A549 (cell line): ENCODE results near the gene TMEM259. TPM values are rescaled to one million over a fixed set of nuclear protein-coding genes. Genes with fewer than 3 reads are reported as not detected.

Experiments used
- ATAC-seq, 2 experiments: fragments of 200-7000 bp in 1 of 2; fragments of >200 bp in 1 of 2; cut with Nextera tagmentation in 1 of 2; cut with Tn5 transposase in 1 of 2; 3 replicates each; pipeline versions ENCODE4 v1.8.0 to v1.9.1; 2018 to 2020; ENCODE audit warnings: mild to moderate bottlenecking in 1 of 2, moderate library complexity in 1 of 2
- CTCF ChIA-PET: fragments of 300-600 bp; sonication (Branson Sonifier 250); formaldehyde crosslinking; extraction: SDS; loops from one replicate; lab custom pipeline; 2021; ENCODE audit warnings: antibody characterized with exemption, inconsistent platforms; lab: Yijun Ruan, JAX
- POLR2A ChIA-PET: fragments of 350-600 bp; formaldehyde crosslinking; extraction: SDS; loops from one replicate; lab custom pipeline; 2021; ENCODE audit warnings: antibody characterized with exemption, inconsistent platforms; lab: Yijun Ruan, JAX
- DNase-seq, 2 experiments: peaks; one replicate each; pipeline versions ENCODE4 v3.0.0 to v3.0.0-alpha.2; 2011 to 2016; ENCODE audit warnings: low read depth in 1 of 2, low spot score in 1 of 2
- FAIRE-seq: peaks from 2 replicates; lab custom pipeline; 2011; peaks lifted over from hg19 to GRCh38; lab: Jason Lieb, UNC
- H3K27ac ChIP-seq, 2 experiments: fragments of >200 bp; sonication (Bioruptor Twin); formaldehyde crosslinking; 3 replicates each; pipeline ENCODE4 v1.5.1; 2016 to 2017
- H3K4me1 ChIP-seq: fragments of >200 bp; sonication (Bioruptor Twin); formaldehyde crosslinking; 3 replicates; pipeline ENCODE4 v1.6.1; 2016
- H3K4me2 ChIP-seq: fragments of >200 bp; sonication (Bioruptor Twin); formaldehyde crosslinking; 3 replicates; pipeline ENCODE4 v1.6.1; 2016
- H3K4me3 ChIP-seq: fragments of >200 bp; sonication (Bioruptor Twin); formaldehyde crosslinking; 3 replicates; pipeline ENCODE4 v1.5.1; 2016
- H3K9me3 ChIP-seq: fragments of >200 bp; sonication (Bioruptor Twin); formaldehyde crosslinking; 3 replicates; pipeline ENCODE4 v1.6.1; 2016
- BHLHE40 ChIP-seq: IDR thresholded peaks from 2 replicates; pipeline ENCODE4 v1.6.1; 2012; ENCODE audit warnings: low read depth, low read length, inconsistent platforms
- CEBPB ChIP-seq, 2 experiments: fragments of >200 bp in 1 of 2; sonication (Bioruptor Twin) in 1 of 2; formaldehyde crosslinking in 1 of 2; IDR thresholded peaks; 2 replicates each; pipeline ENCODE4 v1.6.1; 2012 to 2016
- CHD2 ChIP-seq: fragments of 150-350 bp; IDR thresholded peaks from 2 replicates; pipeline ENCODE4 v1.6.1; 2014; ENCODE audit warnings: low read length; ENCODE audit not compliant: partially characterized antibody
- EHMT2 ChIP-seq: fragments of 200-600 bp; sonication (generic); IDR thresholded peaks from 2 replicates; pipeline ENCODE4 v1.6.1; 2016; ENCODE audit warnings: antibody characterized with exemption, low read depth, mild to moderate bottlenecking, moderate library complexity
- EP300 ChIP-seq, 2 experiments: fragments of >200 bp; sonication (Bioruptor Twin); formaldehyde crosslinking; IDR thresholded peaks; 2 replicates in 1 of 2; 3 replicates in 1 of 2; pipeline ENCODE4 v1.6.1; 2016 to 2017
- FOSB ChIP-seq: fragments of 250-450 bp; sonication (Bioruptor Pico); IDR thresholded peaks from 2 replicates; pipeline ENCODE4 v1.5.0; 2020; ENCODE audit warnings: mild to moderate bottlenecking, moderate library complexity
- HES2 ChIP-seq: fragments of >200 bp; sonication (Bioruptor Twin); formaldehyde crosslinking; IDR thresholded peaks from 2 replicates; pipeline ENCODE4 v1.6.1; 2016
- MAZ ChIP-seq: fragments of 150-350 bp; IDR thresholded peaks from 2 replicates; pipeline ENCODE4 v1.6.1; 2014; ENCODE audit warnings: antibody characterized with exemption, low read depth, low read length, borderline replicate concordance
- NPAS2 ChIP-seq: fragments of 250-450 bp; sonication (Bioruptor Pico); IDR thresholded peaks from 2 replicates; pipeline ENCODE4 v1.8.0; 2022; ENCODE audit warnings: mild to moderate bottlenecking, moderate library complexity, borderline replicate concordance
- RCOR1 ChIP-seq: fragments of 150-350 bp; IDR thresholded peaks from 2 replicates; pipeline ENCODE4 v1.6.1; 2014; ENCODE audit warnings: antibody characterized with exemption, low read length, low read depth
- REST ChIP-seq: fragments of 200-600 bp; sonication (generic); IDR thresholded peaks from 2 replicates; pipeline ENCODE4 v1.6.1; 2016; ENCODE audit warnings: antibody characterized with exemption, mild to moderate bottlenecking, moderate library complexity
- RFX5 ChIP-seq: fragments of 450-650 bp; IDR thresholded peaks from 2 replicates; pipeline ENCODE4 v1.7.1; 2014; ENCODE audit warnings: antibody characterized with exemption, mild to moderate bottlenecking, moderate library complexity
- RNF2 ChIP-seq: fragments of 200-600 bp; sonication (generic); IDR thresholded peaks from 2 replicates; pipeline ENCODE4 v1.6.1; 2016; ENCODE audit warnings: low read depth, mild to moderate bottlenecking, antibody characterized with exemption, moderate library complexity, borderline replicate concordance
- TFCP2L1 ChIP-seq: fragments of 250-450 bp; sonication (Bioruptor Pico); IDR thresholded peaks from 2 replicates; pipeline ENCODE4 v1.5.0; 2021; ENCODE audit warnings: mild to moderate bottlenecking
- TP53 ChIP-seq: fragments of 250-450 bp; sonication (Bioruptor Pico); IDR thresholded peaks from 2 replicates; pipeline ENCODE4 v1.5.0; 2021; ENCODE audit warnings: mild to moderate bottlenecking, moderate library complexity
- WGBS: methylation state at CpG from one replicate; pipeline ENCODE4 v1.1.6; 2017; ENCODE audit errors: missing lambda C conversion rate; 5-methylcytosine and 5-hydroxymethylcytosine counted together
- polyA plus RNA-seq, 4 experiments: library from polyadenylated mRNA; depleted of rRNA in 3 of 4; stranded (reverse); fragments of >200 nt; fragmentation: RNase III in 1 of 4; extraction: RNeasy Plus Mini Kit Qiagen cat#74134 plus additional on column Dnase treatment in 1 of 4; gene quantifications; 2 replicates in 3 of 4; 3 replicates in 1 of 4; pipeline ENCODE4 v1.2.3, GENCODE V29; 2011 to 2017

The TMEM259 gene
- polyA plus RNA-seq, 2 of the 4 experiments (the other 2 are of a cell fraction), result 45.6 to 78.3 TPM

- ChIA-PET POLR2A (no interaction called here), CTCF (interaction anchor here (1.2 kb wide), 1 partner anchor 50 kb away, joined by 3 read pairs; no protein-coding TSS in a partner anchor)
- H3K4me3 ChIP-seq, result no peak overlapping the region
- H3K27ac ChIP-seq, result no peak overlapping the region
- no peak overlapping the region for H3K4me2 ChIP-seq
- DNase-seq (no peak), ATAC-seq (no peak), FAIRE-seq (no peak)
- no peaks in the 10 kb centered on the region for H3K9me3 ChIP-seq
- TF ChIP-seq MAZ (no peak), EHMT2 (no peak), CEBPB (IDR thresholded peaks at IDR 0.05) (no peak), HES2 (no peak), EP300 (IDR thresholded peaks at IDR 0.05) (no peak), CHD2 (no peak), RNF2 (no peak), NPAS2 (CRISPR knock-in tag) (no peak), RFX5 (no peak), REST (no peak), RCOR1 (no peak), TFCP2L1 (CRISPR knock-in tag) (no peak), TP53 (CRISPR knock-in tag) (no peak), BHLHE40 (no peak)
- no peaks in the 10 kb centered on the region for H3K4me1 ChIP-seq
- WGBS, result 96% methylated on average over 42 of the region's 73 CpGs
Measured at GRCh38 chr19:1007399-1008251, 13.3 kb downstream of the TMEM259 start.

GRCh38 chr19:1006711-1007398, 14.1 kb downstream of the TMEM259 start:
- ChIA-PET POLR2A (no interaction called here), CTCF (interaction anchor here (1.1 to 1.2 kb wide), 2 partner anchors 12 to 51 kb away, joined by 3 read pairs; no protein-coding TSS in a partner anchor)
- Histone ChIP-seq H3K27ac (no peak overlapping the region), H3K9me3 (no peaks in the 10 kb centered on the region), H3K4me1 (no peaks in the 10 kb centered on the region; the same call in 2 of the 3 replicates), H3K4me2 (no peak overlapping the region), H3K4me3 (no peak overlapping the region)
- no peak for TF ChIP-seq FOSB (CRISPR knock-in tag)
- FAIRE-seq (no peak), DNase-seq (no peak), ATAC-seq (no peak)
- WGBS, result 88% methylated on average over 22 of the region's 27 CpGs
